GM20000 (cell line): ENCODE data around the gene IPO7.
"Not testable (repeated sequence)": the region's sequence is repeated elsewhere in the genome, so short reads cannot be mapped to it uniquely, and the experiment has no call there.

Experiments
- DNase-seq: peaks from one replicate; pipeline ENCODE4 v3.0.0; 2012; ENCODE audit warnings: low spot score
- TF ChIP-seq, protein P1 (sequence below): IDR thresholded peaks from 2 replicates; pipeline ENCODE4 v1.5.1; 2012; ENCODE audit warnings: mild to moderate bottlenecking, control low read depth; ENCODE audit errors: extremely low read depth, missing control alignments

Gene IPO7

GRCh38 chr11:9386086-9386485, 1.6 kb downstream of the IPO7 start:
- no peak for DNase-seq
- TF ChIP-seq, protein P1, sequence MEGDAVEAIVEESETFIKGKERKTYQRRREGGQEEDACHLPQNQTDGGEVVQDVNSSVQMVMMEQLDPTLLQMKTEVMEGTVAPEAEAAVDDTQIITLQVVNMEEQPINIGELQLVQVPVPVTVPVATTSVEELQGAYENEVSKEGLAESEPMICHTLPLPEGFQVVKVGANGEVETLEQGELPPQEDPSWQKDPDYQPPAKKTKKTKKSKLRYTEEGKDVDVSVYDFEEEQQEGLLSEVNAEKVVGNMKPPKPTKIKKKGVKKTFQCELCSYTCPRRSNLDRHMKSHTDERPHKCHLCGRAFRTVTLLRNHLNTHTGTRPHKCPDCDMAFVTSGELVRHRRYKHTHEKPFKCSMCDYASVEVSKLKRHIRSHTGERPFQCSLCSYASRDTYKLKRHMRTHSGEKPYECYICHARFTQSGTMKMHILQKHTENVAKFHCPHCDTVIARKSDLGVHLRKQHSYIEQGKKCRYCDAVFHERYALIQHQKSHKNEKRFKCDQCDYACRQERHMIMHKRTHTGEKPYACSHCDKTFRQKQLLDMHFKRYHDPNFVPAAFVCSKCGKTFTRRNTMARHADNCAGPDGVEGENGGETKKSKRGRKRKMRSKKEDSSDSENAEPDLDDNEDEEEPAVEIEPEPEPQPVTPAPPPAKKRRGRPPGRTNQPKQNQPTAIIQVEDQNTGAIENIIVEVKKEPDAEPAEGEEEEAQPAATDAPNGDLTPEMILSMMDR, result no peak

GRCh38 chr11:9386901-9387300, 2.4 kb downstream of the IPO7 start:
- TF ChIP-seq, protein P1, result no peak
- DNase-seq, result no peak

GRCh38 chr11:9396310-9396709, 11.9 kb downstream of the IPO7 start:
- TF ChIP-seq, protein P1, result no peak
- no peak for DNase-seq

DNA sequence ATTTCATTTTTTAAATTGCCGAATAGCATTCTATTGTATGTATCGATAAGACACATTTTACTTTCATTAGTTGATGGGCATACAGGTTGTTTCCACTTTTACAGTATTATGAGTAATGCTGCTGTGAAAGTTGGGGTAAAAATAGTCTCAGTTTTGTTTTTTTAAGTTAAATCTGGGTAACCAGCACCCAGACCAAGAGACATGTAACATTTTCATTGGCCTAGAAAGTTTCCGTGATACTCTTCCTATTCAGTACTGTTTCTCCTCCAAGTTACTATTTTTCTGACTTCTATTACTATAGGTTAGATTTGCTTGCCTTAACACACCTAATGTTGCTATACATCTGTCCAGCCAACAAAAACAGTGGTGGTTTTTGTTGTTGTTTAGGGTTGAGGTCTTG, 12.3 kb downstream of the IPO7 start:
- DNase-seq, result peak; percentile 43
- TF ChIP-seq, protein P1, result no peak

DNA sequence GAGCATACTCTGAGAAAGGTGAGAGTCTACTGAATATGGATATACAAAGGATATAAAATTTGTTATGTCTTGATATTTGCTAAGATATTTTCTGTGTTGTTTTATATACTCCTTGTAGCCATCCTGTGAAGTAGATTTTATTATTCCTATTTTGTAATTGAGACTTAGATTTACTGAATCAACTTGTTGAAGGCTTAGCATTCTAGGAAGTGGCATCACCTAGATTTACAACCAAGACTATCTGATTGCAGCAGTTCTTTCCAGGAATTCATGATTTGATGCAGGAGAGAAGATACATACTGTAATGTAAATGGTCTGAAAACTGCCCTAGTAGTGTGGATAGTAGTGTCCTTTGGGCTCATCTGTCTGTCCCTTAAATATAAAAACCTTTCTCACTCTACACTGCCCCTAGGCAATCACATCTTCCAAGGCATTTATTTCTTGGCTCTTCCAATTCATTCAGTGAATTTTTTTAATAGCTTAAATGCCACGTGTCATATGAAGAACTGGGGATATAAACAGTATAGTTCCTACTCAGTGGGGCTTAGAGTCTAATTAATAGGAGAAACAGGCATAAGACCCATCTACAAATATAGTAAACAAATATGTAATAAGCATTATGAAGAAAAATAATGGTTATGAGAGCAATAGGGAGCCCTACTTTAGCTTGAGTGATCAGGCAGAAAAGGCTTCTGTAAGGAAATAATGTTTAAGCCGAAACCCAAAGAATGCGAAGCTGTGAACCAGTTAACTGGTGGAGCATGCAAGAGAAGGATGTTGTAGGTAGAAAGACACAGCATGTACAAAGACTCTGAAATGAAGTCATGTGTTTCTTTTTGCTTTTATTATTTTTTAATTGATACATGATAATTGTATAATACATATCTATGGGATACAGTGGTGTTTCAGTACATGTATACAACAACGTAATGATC, 13.6 kb downstream of the IPO7 start:
- DNase-seq, result no peak
- TF ChIP-seq, protein P1, result no peak

DNA sequence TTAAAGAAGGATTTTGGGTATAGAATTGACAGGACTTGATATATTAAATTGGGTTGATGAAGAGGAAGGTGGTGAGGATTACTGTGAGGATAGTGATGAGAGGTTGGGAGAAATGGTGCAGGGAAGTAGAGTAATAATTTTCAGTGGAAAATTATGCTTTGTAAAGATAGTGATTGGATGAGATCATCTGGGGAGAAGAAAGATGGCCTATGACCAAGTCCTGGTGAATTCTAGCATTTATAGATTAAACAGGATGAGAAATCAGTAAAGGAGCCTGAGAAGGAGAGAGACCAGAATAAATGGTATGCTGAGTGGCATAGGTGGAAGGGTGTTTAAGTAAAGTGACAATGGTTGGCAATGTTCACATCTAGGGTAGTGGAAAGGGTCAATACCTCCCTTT, 15.0 kb downstream of the IPO7 start:
- no peak for DNase-seq
- TF ChIP-seq, protein P1, result no peak

GRCh38 chr11:9401884-9402283, 17.4 kb downstream of the IPO7 start:
- DNase-seq, result not testable (repeated sequence)

DNA sequence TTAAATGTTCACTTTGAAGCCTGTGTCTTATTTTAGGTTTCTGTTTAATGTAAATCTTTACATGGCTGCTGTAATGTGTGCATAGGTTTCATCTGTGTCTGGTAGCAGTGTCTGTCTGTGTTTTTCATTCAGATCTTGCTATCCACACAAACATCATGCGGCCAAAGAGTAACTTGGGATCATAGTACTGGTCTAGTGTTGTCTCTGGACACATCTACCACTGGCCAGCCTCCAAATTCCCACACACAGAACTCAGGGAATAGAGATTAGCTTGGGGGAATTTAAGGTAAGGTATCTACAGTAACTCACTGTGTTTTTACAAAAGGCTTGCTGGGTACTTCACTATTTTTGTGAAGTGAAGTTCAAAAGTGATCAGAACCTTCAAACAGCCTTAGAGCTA, 44.3 kb downstream of the IPO7 start:
- no peak for DNase-seq
- TF ChIP-seq, protein P1, result no peak
